Measurements from ENCODE around the gene OCIAD2. TPM values are rescaled to one million over a fixed set of nuclear protein-coding genes. Genes with fewer than 3 reads are reported as not detected.
"Not testable (repeated sequence)": the region's sequence is repeated elsewhere in the genome, so short reads cannot be mapped to it uniquely, and the experiment has no call there.

The OCIAD2 gene
- total RNA-seq, 1 donor from 2014 or later, result 102 TPM

- intact Hi-C loops (cut with micrococcal nuclease), result loop anchor here (5.0 to 10.0 kb wide), 5 partner anchors 61 to 774 kb away; partner anchors contain the start of genes TEC and TXK
Measured at GRCh38 chr4:48908687-48909086, 2.1 kb upstream of the OCIAD2 start.

- intact Hi-C loops (cut with micrococcal nuclease), result loop anchor here (2.0 to 10.0 kb wide), 6 partner anchors 55 to 773 kb away; partner anchors contain the start of genes TEC and TXK
Measured at GRCh38 chr4:48907706-48908477, 1.3 kb upstream of the OCIAD2 start.

- intact Hi-C loops (cut with micrococcal nuclease), result loop anchor here (1.0 to 10.0 kb wide), 10 partner anchors 57 to 771 kb away; partner anchors contain the start of genes FRYL, OCIAD1, SLAIN2 and TEC
Measured at GRCh38 chr4:48905363-48906015, 1.1 kb downstream of the OCIAD2 start.

GRCh38 chr4:48904541-48905142 is 1.9 kb downstream of the OCIAD2 start:
- intact Hi-C loops (cut with micrococcal nuclease), result loop anchor here (5.0 to 10.0 kb wide), 5 partner anchors 57 to 770 kb away; partner anchors contain the start of genes TEC and TXK

- intact Hi-C loops (cut with micrococcal nuclease), result loop anchor here (10.0 kb wide), 1 partner anchor 769 kb away; the partner anchor contains the start of gene TXK
Measured at GRCh38 chr4:48904101-48904500, 2.5 kb downstream of the OCIAD2 start.

GRCh38 chr4:48902266-48902665 is 4.3 kb downstream of the OCIAD2 start:
- intact Hi-C loops (cut with micrococcal nuclease), result loop anchor here (10.0 kb wide), 1 partner anchor 767 kb away; the partner anchor contains the start of gene TXK

GRCh38 chr4:48901196-48901595 is 5.4 kb downstream of the OCIAD2 start:
- intact Hi-C loops (cut with micrococcal nuclease), result loop anchor here (10.0 kb wide), 1 partner anchor 766 kb away; the partner anchor contains the start of gene TXK

GRCh38 chr4:48899950-48900349 is 6.6 kb downstream of the OCIAD2 start:
- intact Hi-C loops (cut with micrococcal nuclease), result loop anchor here (2.0 to 10.0 kb wide), 2 partner anchors 559 to 765 kb away; partner anchors contain the start of genes SLAIN2 and TXK

GRCh38 chr4:48899432-48899749 is 7.2 kb downstream of the OCIAD2 start:
- intact Hi-C loops (cut with micrococcal nuclease), result loop anchor here (2.0 kb wide), 1 partner anchor 559 kb away; the partner anchor contains the start of gene SLAIN2

GRCh38 chr4:48898733-48899431 is 7.7 kb downstream of the OCIAD2 start:
- intact Hi-C loops (cut with micrococcal nuclease), result loop anchor here (2.0 kb wide), 1 partner anchor 558 kb away; the partner anchor contains the start of gene SLAIN2

- intact Hi-C loops (cut with micrococcal nuclease), result no loop called here
Measured at GRCh38 chr4:48896845-48897244, 9.7 kb downstream of the OCIAD2 start.

GRCh38 chr4:48891028-48891619 is 15.4 kb downstream of the OCIAD2 start:
- intact Hi-C loops (cut with micrococcal nuclease), result no loop called here

- intact Hi-C loops (cut with micrococcal nuclease), result not testable (repeated sequence)
Measured at GRCh38 chr4:48889750-48890149, 16.8 kb downstream of the OCIAD2 start.

- intact Hi-C loops (cut with micrococcal nuclease), result not testable (repeated sequence)
Measured at GRCh38 chr4:48881646-48882045, 24.9 kb downstream of the OCIAD2 start.

- intact Hi-C loops (cut with micrococcal nuclease), result no loop called here
Measured at GRCh38 chr4:48879561-48880442, 26.8 kb downstream of the OCIAD2 start.

- intact Hi-C loops (cut with micrococcal nuclease), result no loop called here
Measured at GRCh38 chr4:48877827-48878535, 28.6 kb downstream of the OCIAD2 start.

- intact Hi-C loops (cut with micrococcal nuclease), result not testable (repeated sequence)
Measured at GRCh38 chr4:48864696-48865095, 41.9 kb downstream of the OCIAD2 start.

- intact Hi-C loops (cut with micrococcal nuclease), result no loop called here
Measured at GRCh38 chr4:48863728-48864127, 42.8 kb downstream of the OCIAD2 start.

- intact Hi-C loops (cut with micrococcal nuclease), result no loop called here
Measured at GRCh38 chr4:48862661-48863060, 43.9 kb downstream of the OCIAD2 start.

Data from T-helper 1 cell treated with Interleukin-12 subunit alpha and Interleukin-12 subunit beta and Interleukin-4 antibody, amounts not matched to agents 30 ng/mL and 1 ng/mL, for 36 hours (primary cell).